ENCODE measurements around the gene C9orf85.

C9orf85 gene

GRCh38 chr9:71908825-71909224, 2.6 kb upstream of the C9orf85 start:
- DNase-seq = no peak

DNA sequence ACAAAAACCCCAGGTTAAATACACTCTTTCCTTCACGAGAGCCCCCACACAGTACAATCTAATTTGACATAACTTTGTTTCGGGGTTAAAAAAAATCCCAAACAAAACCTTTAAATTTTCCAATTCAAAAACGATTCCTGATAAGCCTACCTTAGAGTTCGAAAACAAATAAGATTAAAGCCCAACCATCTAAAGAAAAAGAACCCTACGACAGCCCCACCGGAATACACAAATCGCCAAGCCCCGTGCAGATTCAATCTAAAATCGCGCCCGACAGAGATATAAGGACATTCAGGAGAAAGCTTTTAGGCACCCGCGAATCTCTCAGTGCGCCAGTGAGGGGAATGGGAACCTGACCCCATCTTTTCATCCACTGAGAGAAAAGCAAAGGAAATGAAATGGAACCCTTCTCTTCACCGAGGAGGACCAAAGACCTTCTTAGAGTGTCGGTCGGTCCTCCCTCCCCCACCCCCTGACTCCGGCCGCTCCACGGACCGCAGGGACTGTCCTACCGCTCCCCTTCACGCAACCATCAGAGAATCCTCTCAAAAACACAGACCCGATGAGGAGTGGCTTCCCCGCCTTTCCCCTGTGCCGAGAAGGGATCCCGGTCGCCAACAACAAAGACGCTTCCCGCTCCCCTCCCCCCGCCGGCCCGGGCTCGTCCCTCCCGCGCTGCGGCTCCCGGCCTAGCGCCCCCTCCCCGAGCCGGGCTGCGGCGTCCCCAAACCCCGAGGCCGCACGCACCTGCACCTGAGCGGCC, 1.4 kb upstream of the C9orf85 start:
- peak; percentile 39 for DNase-seq

GRCh38 chr9:71910650-71911060, 784 bp upstream of the C9orf85 start:
- no peak for DNase-seq

DNA sequence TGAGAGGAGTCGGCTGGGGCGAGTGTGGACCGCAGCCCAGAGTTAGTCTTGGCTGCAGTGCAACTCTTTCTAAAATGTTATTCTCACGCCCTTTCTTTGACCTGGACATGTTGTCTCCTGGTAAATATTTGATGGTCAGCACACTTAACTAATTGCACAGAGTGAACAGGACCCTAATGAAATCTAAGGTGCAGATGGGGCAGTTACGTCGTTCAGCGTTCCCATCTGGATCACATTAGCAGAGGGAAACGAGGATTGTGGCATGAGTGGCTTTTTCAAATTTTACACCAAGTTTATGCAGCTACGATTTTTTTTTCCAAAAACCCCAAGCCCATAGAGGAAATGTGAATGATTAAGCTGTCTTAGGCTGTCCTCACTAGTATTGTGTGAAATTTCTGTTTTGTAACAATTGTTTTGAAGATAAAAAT, 483 bp downstream of the C9orf85 start:
- DNase-seq = peak; percentile 57

DNA sequence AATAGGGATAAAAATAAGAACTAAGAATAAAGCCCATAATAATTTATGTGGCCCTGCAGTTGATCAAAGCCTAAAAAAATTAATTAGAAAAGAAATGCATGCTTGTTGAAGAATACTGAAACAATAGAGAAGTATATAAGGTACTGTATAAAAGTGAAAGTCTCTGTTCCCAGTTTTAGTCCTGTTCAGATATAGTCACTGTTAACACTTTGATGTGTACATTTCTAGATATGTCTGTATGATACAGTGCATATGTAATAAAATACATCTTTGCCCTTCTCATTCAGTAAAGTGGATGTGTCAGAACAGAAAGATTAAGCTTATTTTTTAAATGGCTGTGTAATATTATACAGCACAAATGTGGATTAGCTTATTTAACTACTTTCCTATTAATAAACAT, 4.1 kb downstream of the C9orf85 start:
- no peak for DNase-seq

DNA sequence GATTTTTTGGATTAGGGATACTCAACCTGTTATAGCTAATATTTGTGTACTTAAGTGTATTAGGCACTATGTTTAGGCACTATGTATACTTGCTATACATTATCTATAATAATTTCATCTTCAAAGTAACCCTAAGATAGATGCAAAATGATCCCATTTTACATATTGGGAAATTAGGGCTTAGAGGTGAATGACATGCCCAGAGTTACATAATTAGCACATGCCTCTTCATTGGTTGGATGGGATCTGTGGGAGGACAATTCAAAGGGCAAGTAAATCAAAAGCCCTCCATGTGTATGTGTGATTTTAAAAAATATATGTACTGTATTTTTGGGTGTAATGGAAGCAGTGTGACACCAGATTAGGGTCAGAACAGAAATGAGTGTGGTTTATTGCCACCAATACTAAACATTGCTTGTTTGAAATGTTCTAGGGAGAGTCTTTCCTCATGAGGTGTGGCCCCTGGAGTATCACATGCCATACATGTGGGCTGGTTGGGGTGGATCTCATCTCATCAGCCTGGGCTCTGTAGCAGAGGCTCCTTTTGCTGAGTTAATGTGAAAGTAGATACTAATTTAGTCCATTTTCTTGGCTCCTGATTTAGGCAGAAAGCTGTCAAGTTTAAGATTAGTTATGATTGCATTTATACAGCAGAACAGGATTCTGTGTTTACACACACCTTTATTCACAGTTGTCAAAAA, 5.5 kb downstream of the C9orf85 start:
- DNase-seq = no peak

- DNase-seq = no peak
Measured at GRCh38 chr9:71918419-71918818, 7.0 kb downstream of the C9orf85 start.

- no peak for DNase-seq
Measured at GRCh38 chr9:71920456-71921189, 9.2 kb downstream of the C9orf85 start.

- no peak for DNase-seq
Measured at GRCh38 chr9:71921190-71921814, 9.9 kb downstream of the C9orf85 start.

GRCh38 chr9:71924576-71924975, 13.1 kb downstream of the C9orf85 start:
- DNase-seq = no peak

GRCh38 chr9:71925834-71926233, 14.4 kb downstream of the C9orf85 start:
- no peak for DNase-seq

DNA sequence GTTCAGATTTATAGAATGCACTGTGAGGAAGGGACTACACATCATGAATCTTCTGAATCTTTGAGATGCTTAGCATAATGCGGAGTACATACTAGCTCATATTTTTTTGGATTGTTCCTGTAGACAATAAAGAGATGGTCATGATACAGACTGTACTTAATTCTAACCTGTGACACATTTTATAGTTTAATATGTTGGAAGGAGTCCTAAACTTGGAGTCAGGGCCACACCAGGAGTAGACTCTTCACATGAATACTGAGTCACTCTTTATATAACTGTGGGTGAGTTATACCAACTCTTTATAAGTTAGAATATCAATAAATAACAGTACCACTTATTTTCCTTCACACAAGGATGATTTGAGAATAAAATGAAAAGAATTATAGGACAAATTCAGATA, 16.9 kb downstream of the C9orf85 start:
- DNase-seq = no peak

- DNase-seq = no peak
Measured at GRCh38 chr9:71928806-71929205, 17.4 kb downstream of the C9orf85 start.

DNA sequence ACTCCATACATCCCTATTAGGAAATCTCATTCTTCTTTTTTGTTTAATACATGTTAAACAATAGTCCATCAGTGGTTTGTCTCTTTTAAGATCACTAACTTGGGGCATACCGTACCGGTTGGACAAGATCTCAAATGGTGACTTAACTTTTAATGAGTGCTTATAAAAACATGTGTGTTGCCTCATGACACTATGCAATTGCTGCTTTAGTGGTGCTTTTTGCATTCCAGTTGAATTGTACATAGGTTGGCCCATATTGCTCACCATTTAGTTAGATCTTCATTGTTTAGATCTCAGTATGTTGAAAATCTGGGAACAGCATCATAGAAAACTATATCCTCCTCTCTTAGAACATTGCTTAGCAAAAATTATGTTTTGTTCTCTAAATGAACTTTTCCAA, 17.8 kb downstream of the C9orf85 start:
- DNase-seq = peak; percentile 79

DNA sequence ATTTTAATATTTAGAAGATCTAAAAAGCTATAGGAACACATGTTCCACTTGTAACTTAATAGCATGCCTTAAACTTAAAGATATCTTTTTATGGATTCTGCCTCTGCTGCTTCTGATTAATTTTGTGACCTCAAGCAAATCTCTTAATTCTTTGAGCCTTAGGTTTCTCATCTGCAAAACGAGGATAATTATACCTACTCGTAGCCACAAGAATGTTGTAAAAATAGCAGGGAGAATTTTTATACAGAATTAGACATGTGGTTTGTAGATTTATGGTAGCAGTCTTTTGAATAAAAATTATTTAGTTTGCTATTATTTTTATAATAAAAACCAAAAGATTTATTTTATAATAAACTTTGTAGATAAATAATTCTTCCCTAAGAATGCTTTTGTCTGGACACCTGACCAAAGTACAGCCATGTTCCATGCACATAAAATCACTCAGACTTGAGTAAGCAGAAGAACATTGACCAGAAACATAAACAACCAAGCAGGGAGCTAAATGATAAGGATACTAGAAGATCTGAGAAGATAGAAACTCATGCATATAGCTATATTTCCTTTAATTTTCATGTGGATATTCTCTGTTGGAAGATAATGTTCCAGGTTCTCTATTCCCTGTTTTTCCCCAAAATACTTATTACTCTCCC, 18.5 kb downstream of the C9orf85 start:
- peak; percentile 75 for DNase-seq

DNA sequence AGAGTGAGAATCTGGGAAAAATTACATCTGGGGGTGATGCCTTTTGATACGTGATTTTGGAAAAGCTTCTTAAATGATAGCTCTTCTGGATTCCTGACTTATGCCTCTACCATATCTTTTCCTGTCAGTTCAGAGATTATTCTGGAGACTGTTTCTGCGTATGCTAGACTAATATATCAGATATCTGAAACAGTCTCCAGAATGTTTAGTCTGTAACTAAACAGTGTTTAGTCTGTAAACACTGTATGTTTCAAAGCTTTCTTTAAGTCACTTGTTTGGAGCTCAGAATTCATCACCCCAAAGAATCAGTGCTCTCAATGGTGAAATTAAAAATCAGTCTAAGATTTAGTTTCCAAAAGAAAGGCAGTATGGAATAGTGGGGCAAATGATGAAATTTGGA, 19.7 kb downstream of the C9orf85 start:
- DNase-seq = no peak

GRCh38 chr9:71936066-71936465, 24.6 kb downstream of the C9orf85 start:
- no peak for DNase-seq

DNA sequence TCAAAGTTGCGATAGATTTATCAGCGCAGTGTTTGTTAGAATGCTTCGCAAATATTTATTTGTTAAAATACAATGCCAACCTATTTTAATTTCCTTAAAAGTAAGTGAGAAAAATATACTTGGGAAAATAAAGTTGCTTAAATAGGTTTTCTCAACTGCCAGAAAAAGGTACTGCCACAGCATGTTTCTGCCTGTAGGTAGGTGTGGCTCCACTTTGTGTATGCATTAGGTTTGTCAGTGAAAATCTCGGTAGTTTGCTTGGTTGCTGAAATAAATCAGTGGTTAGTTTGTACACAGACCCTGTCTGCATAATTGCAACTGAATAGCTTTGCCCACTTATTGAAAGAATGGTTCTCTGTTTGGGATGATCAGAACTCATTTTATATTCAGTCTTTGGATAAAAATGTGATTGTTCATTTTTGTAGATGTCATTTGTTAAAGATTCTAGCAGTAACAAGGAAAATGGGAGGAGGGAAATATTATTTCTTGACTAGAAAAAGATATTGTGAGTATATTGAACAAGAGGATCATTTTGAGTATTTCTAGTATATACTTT, 25.7 kb downstream of the C9orf85 start:
- DNase-seq = no peak

- DNase-seq = peak; percentile 56
Measured at GRCh38 chr9:71937898-71938297, 26.5 kb downstream of the C9orf85 start.

GRCh38 chr9:71941060-71941568, 29.7 kb downstream of the C9orf85 start:
- peak; percentile 71 for DNase-seq

- DNase-seq = no peak
Measured at GRCh38 chr9:71941998-71942567, 30.6 kb downstream of the C9orf85 start.

Measured in fibroblast of skin of back (primary cell).